ENCODE results near the gene CGREF1. TPM values are rescaled to one million over a fixed set of nuclear protein-coding genes. Genes with fewer than 3 reads are reported as not detected.

CGREF1 gene
- total and polyA plus RNA-seq, 7 donors = 0.68 to 2.6 (median 1.1) TPM; not detected in 2

DNA sequence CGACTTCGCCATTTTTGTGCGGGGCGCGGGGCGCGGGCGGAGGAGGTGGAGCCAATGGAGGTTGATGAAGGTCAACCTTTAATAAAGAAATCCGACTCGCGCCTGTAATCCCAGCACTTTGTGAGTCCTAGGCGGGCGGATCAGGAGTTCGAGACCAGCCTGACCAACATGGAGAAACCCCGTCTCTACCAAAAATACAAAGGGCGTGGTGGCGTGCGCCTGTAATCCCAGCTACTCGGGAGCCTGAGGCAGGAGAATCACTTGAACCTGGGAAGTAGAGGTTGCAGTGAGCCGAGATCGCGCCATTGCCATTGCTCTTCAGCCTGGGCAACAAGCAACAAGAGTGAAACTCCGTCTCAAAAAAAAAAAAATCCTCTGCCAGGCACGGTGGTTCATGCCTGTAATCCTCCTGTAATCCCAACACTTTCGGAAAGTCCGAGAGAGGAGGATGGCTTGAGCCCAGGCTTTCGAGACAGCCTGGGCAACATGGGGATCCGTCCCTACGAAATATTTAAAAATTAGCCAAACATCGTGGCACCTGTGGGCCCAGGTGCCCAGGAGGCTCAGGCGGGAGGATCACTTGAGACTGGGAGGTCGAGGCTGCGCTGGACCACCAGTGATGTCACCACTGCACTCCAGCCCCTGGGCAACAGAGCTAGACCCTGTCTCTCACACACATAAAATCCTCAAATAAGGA, 16.0 kb upstream of the CGREF1 start:
- TF ChIP-seq, protein P1, sequence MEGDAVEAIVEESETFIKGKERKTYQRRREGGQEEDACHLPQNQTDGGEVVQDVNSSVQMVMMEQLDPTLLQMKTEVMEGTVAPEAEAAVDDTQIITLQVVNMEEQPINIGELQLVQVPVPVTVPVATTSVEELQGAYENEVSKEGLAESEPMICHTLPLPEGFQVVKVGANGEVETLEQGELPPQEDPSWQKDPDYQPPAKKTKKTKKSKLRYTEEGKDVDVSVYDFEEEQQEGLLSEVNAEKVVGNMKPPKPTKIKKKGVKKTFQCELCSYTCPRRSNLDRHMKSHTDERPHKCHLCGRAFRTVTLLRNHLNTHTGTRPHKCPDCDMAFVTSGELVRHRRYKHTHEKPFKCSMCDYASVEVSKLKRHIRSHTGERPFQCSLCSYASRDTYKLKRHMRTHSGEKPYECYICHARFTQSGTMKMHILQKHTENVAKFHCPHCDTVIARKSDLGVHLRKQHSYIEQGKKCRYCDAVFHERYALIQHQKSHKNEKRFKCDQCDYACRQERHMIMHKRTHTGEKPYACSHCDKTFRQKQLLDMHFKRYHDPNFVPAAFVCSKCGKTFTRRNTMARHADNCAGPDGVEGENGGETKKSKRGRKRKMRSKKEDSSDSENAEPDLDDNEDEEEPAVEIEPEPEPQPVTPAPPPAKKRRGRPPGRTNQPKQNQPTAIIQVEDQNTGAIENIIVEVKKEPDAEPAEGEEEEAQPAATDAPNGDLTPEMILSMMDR (IDR thresholded peaks at IDR 0.05) = no peak
- TF ChIP-seq POLR2A (IDR thresholded peaks at IDR 0.05) (no peak), POLR2AphosphoS5 (IDR thresholded peaks at IDR 0.05) (no peak)
- DNase-seq = no peak
- intact Hi-C loops (cut with DNase I) = loop anchor here (5.0 kb wide), 1 partner anchor 88 kb away; no protein-coding TSS in a partner anchor
- H3K4me3 ChIP-seq = peak overlapping the region; percentile 79 to 100 (median 96)
- no peaks in the 10 kb centered on the region for H3K27me3 ChIP-seq
- 50 to 53% methylated on average over 33 of the region's 33 CpGs for WGBS, 2 donors
- H3K27ac ChIP-seq = peak overlapping the region; percentile 88 to 94 (median 92)
- H3K4me1 ChIP-seq = peaks cover 0 to 20% (median 19%) of the 10 kb centered on the region in 4 donors
- H3K9me3 ChIP-seq = no peaks in the 10 kb centered on the region
- peaks cover 0 to 28% (median 24%) of the 10 kb centered on the region in 4 donors for H3K36me3 ChIP-seq

DNA sequence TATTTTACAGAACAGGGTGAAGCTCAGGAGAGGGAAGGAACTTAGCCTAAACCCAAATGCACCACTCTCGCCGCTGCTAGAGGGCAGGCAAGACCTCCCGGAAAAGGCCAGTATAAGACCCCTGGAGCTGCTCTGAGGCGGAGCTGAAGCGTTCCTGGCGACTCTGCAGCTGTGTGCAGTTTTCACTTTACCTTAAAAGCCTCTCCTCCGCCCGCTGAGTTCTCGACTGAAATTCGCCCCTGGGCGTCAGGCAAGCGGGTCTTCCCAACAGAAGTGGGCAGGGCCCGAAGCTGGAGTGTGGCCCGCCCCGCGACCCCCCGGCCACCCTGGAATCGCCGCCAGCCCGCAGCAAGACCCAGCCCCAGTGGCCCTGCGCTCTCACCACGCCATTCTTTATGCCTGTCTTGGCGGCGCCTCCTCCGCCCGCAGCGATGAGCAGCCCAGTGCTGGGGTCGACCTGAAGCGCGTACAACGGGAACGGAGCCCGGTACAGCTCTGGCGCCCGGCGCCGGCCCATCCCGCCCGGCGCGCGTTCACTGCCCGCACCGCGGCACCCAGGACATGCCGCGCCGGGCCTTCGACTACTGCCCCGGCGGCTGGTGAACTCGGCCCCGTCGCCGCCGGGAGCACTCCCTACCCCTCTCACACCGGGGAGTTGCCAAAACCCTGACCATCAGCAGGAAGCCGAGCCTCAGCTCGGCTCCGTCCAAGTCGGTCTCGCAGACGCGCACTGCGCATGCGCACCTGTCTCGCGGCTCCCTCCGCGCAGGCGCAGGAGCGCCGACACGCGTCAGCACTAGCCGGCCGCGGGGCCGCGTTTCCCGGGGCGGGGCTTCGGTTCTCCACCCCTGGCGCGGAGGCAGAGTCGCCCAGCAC, 15.2 kb upstream of the CGREF1 start, which contains the start of gene PREB:
TSS of gene PREB (minus strand) at position 732 of the 876 bp plus-strand sequence. CDS start at position 517, 215 bp downstream.
- intact Hi-C loops (cut with DNase I) = loop anchor here (2.0 to 5.0 kb wide), 2 partner anchors 77 to 87 kb away; no protein-coding TSS in a partner anchor
- H3K36me3 ChIP-seq = peaks cover 0 to 31% (median 24%) of the 10 kb centered on the region in 4 donors
- peak within 1 kb of the TSS; percentile 88 to 94 (median 92) for H3K27ac ChIP-seq
- 0 to 1% methylated on average over 86 of the region's 86 CpGs for WGBS, 2 donors
- peaks cover 0 to 20% (median 19%) of the 10 kb centered on the region in 4 donors for H3K4me1 ChIP-seq
- peak within 1 kb of the TSS; percentile 79 to 100 (median 96) for H3K4me3 ChIP-seq
- no peaks in the 10 kb centered on the region for H3K27me3 ChIP-seq
- H3K9me3 ChIP-seq = no peaks in the 10 kb centered on the region
- TF ChIP-seq EP300 (IDR thresholded peaks at IDR 0.05) (no peak), POLR2AphosphoS5 (IDR thresholded peaks at IDR 0.05) (peak; percentile 94 to 98 (median 96)), POLR2A (IDR thresholded peaks at IDR 0.05) (peak; percentile 82 to 85)
- TF ChIP-seq, protein P1 (IDR thresholded peaks at IDR 0.05) = peak in 1 of 4 experiments; percentile 8
- peak; percentile 98 for DNase-seq

DNA sequence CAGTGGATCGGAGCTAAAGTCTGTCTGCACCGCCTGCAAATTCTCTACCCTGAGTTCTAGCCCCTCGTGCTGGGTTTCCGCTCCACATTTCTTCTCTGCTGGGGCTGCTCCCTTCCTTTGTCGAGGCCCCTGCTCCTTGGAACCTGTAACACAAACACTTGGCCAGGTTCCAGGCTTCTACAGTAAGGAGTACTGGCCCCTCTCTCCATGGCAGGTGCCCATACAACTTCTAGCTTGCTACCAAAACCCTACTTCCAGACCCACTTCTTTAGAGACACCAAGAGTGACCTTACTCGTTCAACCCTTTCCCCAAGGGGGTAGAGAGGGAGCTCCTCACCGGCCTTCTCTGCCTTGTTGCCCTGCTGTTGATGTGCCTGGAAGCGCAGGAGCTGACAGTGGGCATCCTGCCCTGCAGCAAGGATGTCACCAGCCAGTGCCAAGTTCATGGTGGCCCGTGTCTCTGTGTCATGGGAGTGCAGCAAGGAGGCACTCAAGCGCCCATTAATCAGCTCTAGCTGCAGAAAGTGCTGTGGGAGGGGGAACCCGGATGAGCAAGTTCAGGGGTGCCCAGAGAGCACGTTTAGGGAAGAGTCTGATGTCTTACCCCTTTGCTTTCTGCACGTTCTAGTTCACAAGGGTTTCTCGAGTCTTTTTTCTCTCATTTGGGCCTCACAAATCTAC, 14.4 kb upstream of the CGREF1 start:
- H3K27ac ChIP-seq = peak overlapping the region in 3 of 4 donors; percentile 92 to 94 (median 93)
- H3K36me3 ChIP-seq = peaks cover 0 to 31% (median 24%) of the 10 kb centered on the region in 4 donors
- no peaks in the 10 kb centered on the region for H3K27me3 ChIP-seq
- H3K4me3 ChIP-seq = peak overlapping the region; percentile 79 to 100 (median 96)
- DNase-seq = no peak
- intact Hi-C loops (cut with DNase I) = loop anchor here (2.0 to 5.0 kb wide), 2 partner anchors 77 to 86 kb away; no protein-coding TSS in a partner anchor
- TF ChIP-seq EP300 (IDR thresholded peaks at IDR 0.05) (no peak), POLR2AphosphoS5 (IDR thresholded peaks at IDR 0.05) (no peak)
- H3K9me3 ChIP-seq = no peaks in the 10 kb centered on the region
- peaks cover 0 to 20% (median 19%) of the 10 kb centered on the region in 4 donors for H3K4me1 ChIP-seq
- WGBS, 2 donors = 44 to 49% methylated on average over 14 of the region's 14 CpGs

DNA sequence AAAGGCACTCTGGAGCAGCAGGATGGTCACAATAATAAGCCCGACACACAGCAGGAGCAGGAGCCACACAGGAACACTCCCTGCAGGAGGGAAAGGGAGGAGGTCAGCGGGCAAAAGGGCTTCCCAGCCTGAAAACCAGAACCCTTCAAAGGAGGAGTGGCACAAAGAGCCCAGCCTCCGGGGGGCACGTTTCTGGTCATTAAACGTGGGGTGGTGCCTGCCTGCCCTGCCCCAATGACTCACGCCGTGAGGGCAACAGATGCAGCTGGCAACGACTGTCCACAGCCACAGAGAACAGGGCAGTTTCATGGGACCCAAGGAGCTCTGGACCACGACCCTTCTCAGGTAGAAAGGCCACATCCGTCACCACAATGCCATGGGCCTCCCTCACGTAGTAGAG, 12.5 kb upstream of the CGREF1 start:
- intact Hi-C loops (cut with DNase I) = loop anchor here (5.0 kb wide), 1 partner anchor 84 kb away; no protein-coding TSS in a partner anchor
- TF ChIP-seq EP300 (IDR thresholded peaks at IDR 0.05) (no peak), POLR2AphosphoS5 (IDR thresholded peaks at IDR 0.05) (no peak), POLR2A (IDR thresholded peaks at IDR 0.05) (no peak)
- TF ChIP-seq, protein P1 (IDR thresholded peaks at IDR 0.05) = no peak

More for the DNA sequence above, 12.5 kb upstream of the CGREF1 start:
- no peak for DNase-seq
- no peak overlapping the region for H3K27ac ChIP-seq
- no peaks in the 10 kb centered on the region for H3K9me3 ChIP-seq
- WGBS, 2 donors = 73 to 90% methylated on average over 11 of the region's 11 CpGs
- H3K27me3 ChIP-seq = no peaks in the 10 kb centered on the region
- no peak overlapping the region for H3K4me3 ChIP-seq
- H3K4me1 ChIP-seq = peaks cover 0 to 20% (median 19%) of the 10 kb centered on the region in 4 donors
- H3K36me3 ChIP-seq = peaks cover 0 to 31% (median 24%) of the 10 kb centered on the region in 4 donors

Data from sigmoid colon (tissue), 7 donors.